Lower lobe of right lung (tissue), 2 donors: ENCODE results near the gene YTHDF2. TPM values are rescaled to one million over a fixed set of nuclear protein-coding genes. Genes with fewer than 3 reads are reported as not detected.
"Not testable (repeated sequence)": the region's sequence is repeated elsewhere in the genome, so short reads cannot be mapped to it uniquely, and the experiment has no call there.

ENCODE experiments used
- ATAC-seq, 2 donors: fragments of 200-7000 bp; cut with Tn5 transposase; one replicate each; pipeline ENCODE4 v1.9.1; 2020 to 2022; ENCODE audit warnings: mild to moderate bottlenecking in 2 of 2, moderate library complexity in 2 of 2
- DNase-seq: peaks from one replicate; pipeline ENCODE4 v3.0.0-alpha.2; 2020
- H3K27ac ChIP-seq: fragments of 200-600 bp; one replicate; pipeline ENCODE4 v1.8.0; 2022
- H3K27me3 ChIP-seq: fragments of 200-600 bp; one replicate; pipeline ENCODE4 v1.8.0; 2022; ENCODE audit warnings: low read depth
- H3K36me3 ChIP-seq: fragments of 200-600 bp; one replicate; pipeline ENCODE4 v1.8.0; 2022; ENCODE audit warnings: mild to moderate bottlenecking
- H3K4me1 ChIP-seq: fragments of 200-600 bp; one replicate; pipeline ENCODE4 v1.8.0; 2022
- H3K4me3 ChIP-seq: fragments of 200-600 bp; one replicate; pipeline ENCODE4 v1.8.0; 2022; ENCODE audit warnings: mild to moderate bottlenecking
- H3K9me3 ChIP-seq: fragments of 200-600 bp; one replicate; pipeline ENCODE4 v1.8.0; 2022
- intact Hi-C: fragments of 100-400 bp; cut with DNase I; formaldehyde crosslinking; loops from one replicate; pipeline ENCODE4 v1.11.0; 2022
- total RNA-seq: library from RNA; stranded (reverse); fragmentation: NEBNext Ultra II Directional; extraction: Animal tissue kit (Norgen Biotek cat#: 25700); gene quantifications from one replicate; pipeline ENCODE4 v1.2.1, GENCODE V29; 2021
- TF ChIP-seq, protein P1 (sequence below): fragments of 200-600 bp; IDR thresholded peaks from one replicate; pipeline ENCODE4 v1.8.0; 2022; ENCODE audit warnings: antibody characterized with exemption, mild to moderate bottlenecking
- donor health status: DM: no; HTN: yes; CAD: no; lungs with severe emphysema.

The YTHDF2 gene
- total RNA-seq, 1 donor from 2014 or later, result 70.9 TPM

GRCh38 chr1:28761189-28761588, 24.4 kb downstream of the YTHDF2 start:
- Histone ChIP-seq H3K4me1 (peaks cover 28% of the 10 kb centered on the region), H3K27me3 (no peaks in the 10 kb centered on the region), H3K4me3 (no peak overlapping the region), H3K9me3 (no peaks in the 10 kb centered on the region), H3K27ac (no peak overlapping the region), H3K36me3 (peaks cover 35% of the 10 kb centered on the region)
- intact Hi-C loops, result no loop called here
- no peak for ATAC-seq
- TF ChIP-seq, protein P1, sequence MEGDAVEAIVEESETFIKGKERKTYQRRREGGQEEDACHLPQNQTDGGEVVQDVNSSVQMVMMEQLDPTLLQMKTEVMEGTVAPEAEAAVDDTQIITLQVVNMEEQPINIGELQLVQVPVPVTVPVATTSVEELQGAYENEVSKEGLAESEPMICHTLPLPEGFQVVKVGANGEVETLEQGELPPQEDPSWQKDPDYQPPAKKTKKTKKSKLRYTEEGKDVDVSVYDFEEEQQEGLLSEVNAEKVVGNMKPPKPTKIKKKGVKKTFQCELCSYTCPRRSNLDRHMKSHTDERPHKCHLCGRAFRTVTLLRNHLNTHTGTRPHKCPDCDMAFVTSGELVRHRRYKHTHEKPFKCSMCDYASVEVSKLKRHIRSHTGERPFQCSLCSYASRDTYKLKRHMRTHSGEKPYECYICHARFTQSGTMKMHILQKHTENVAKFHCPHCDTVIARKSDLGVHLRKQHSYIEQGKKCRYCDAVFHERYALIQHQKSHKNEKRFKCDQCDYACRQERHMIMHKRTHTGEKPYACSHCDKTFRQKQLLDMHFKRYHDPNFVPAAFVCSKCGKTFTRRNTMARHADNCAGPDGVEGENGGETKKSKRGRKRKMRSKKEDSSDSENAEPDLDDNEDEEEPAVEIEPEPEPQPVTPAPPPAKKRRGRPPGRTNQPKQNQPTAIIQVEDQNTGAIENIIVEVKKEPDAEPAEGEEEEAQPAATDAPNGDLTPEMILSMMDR, result no peak
- DNase-seq, result no peak

- peaks cover 35% of the 10 kb centered on the region for H3K36me3 ChIP-seq
- H3K4me1 ChIP-seq, result peaks cover 3% of the 10 kb centered on the region
- H3K27ac ChIP-seq, result no peak overlapping the region
- no peaks in the 10 kb centered on the region for H3K27me3 ChIP-seq
- no peaks in the 10 kb centered on the region for H3K9me3 ChIP-seq
- TF ChIP-seq, protein P1, result no peak
- ATAC-seq (no peak), DNase-seq (no peak)
- intact Hi-C loops, result no loop called here
- H3K4me3 ChIP-seq, result no peak overlapping the region
These were observed 29.9 kb downstream of the YTHDF2 start for GRCh38 chr1:28766532-28767183.

- Histone ChIP-seq H3K36me3 (peaks cover 36% of the 10 kb centered on the region), H3K27ac (no peak overlapping the region), H3K4me1 (peaks cover 9% of the 10 kb centered on the region), H3K9me3 (no peaks in the 10 kb centered on the region), H3K4me3 (no peak overlapping the region), H3K27me3 (no peaks in the 10 kb centered on the region)
- TF ChIP-seq, protein P1, result no peak
- ATAC-seq (no peak), DNase-seq (no peak)
- intact Hi-C loops, result no loop called here
These were observed 33.9 kb downstream of the YTHDF2 start for GRCh38 chr1:28770601-28771165.

- DNase-seq, H3K9me3 ChIP-seq, H3K4me3 ChIP-seq, H3K27ac ChIP-seq, intact Hi-C loops, H3K27me3 ChIP-seq, H3K4me1 ChIP-seq, ATAC-seq: not testable (repeated sequence)
- peaks cover 36% of the 10 kb centered on the region for H3K36me3 ChIP-seq
These were observed 35.2 kb downstream of the YTHDF2 start for GRCh38 chr1:28771921-28772320.

GRCh38 chr1:28773105-28773504, 36.4 kb downstream of the YTHDF2 start:
- ATAC-seq (no peak), DNase-seq (no peak)
- no peak overlapping the region for H3K4me3 ChIP-seq
- H3K4me1 ChIP-seq, result peaks cover 9% of the 10 kb centered on the region
- TF ChIP-seq, protein P1, result no peak
- intact Hi-C loops, result no loop called here
- no peaks in the 10 kb centered on the region for H3K27me3 ChIP-seq
- no peak overlapping the region for H3K27ac ChIP-seq
- H3K9me3 ChIP-seq, result no peaks in the 10 kb centered on the region
- H3K36me3 ChIP-seq, result peaks cover 36% of the 10 kb centered on the region
